Activated naive CD8-positive, alpha-beta T cell treated with anti-CD3 and anti-CD28 coated beads, Interleukin-2, amount 50 U/mL, for 16 hours (primary cell): ENCODE measurements around the gene EXOC3.
"Not testable (repeated sequence)": the region's sequence is repeated elsewhere in the genome, so short reads cannot be mapped to it uniquely, and the experiment has no call there.

Experiments
- DNase-seq: peaks from one replicate; pipeline ENCODE4 v3.0.0-alpha.2; 2020; ENCODE audit warnings: low read depth, low spot score

Gene EXOC3

DNA sequence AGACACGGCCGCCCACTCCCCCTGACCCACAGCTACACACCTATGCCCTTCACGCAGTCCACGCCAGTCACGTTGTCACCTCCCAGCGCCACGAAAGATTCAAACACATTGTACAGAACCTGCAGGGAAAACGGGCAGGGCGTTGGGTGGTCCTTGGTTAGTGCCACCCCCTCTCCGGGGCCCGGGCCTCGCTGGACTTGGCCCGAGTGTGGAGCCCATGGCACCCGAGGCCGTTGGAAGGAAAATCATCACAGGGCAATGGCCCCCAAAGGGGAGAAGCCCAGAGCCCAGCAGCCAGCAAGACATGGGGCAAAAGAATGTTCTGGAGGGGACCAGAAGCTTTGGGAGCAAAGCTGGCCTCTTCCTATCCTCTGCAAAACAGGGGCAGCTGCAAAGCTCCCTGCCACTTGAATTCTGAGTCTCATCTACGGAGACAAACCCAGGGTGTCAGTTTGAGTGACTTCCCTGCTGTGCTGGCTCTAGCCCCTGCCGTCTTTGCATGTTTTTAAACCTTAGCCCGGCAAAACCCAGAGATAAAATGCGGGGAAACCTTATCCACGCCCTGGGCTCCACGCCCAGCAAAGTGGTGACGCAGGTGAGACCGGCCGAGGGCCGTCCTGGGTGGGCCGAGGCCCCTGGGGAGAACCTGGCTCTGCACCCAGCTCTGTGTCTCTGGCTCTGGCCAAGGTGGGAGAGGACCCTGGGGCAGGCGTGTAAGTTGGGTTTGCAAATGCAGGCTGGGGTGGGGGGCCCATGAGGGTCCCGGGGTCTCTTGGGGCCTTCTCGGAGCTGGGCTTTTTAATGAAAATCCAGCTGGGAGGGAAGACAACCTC is 42.4 kb downstream of the EXOC3 start:
- DNase-seq = no peak

DNA sequence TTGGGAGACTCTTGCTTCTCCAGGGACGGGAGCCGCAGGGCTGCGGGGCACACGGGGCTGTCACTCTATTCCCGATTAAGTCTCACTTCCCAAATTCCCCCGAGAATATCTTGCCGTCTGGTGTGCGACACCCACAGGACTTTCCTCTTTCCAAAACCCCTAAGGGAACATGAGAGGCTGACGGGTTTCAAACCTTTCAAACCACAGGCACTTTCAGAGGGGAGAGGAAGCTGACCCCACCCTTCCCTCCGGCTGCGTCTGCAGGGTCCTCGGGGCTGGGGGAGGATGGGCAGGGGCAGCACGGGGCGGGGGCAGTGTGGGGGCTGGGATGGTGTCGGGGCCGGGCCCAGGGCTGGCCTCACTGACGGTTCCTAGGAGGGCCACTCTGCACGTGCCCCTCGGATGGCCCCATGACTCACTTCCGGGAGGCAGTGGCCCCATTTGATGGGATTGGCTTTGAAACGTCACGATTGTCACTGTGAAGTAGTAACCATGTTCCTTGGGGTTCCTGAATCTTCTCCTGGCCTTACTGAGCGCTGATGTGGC is 43.0 kb downstream of the EXOC3 start:
- DNase-seq = no peak

DNA sequence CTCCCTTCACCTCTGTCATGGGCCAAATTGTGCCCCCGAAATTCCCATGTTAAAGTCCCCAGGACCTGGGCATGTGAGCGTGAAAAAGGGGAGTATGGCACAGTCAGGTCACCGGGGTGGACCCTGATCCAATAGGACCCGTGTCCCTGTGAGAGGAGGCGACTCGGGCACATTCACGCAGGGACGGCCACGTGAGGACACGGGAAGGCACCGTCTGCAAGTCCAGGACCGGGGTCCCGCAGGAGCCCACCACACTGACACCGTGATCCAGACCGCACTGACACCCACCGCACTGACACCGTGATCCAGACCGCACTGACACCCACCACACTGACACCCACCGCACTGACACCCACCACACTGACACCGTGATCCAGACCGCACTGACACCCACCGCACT is 43.6 kb downstream of the EXOC3 start:
- not testable (repeated sequence) for DNase-seq

DNA sequence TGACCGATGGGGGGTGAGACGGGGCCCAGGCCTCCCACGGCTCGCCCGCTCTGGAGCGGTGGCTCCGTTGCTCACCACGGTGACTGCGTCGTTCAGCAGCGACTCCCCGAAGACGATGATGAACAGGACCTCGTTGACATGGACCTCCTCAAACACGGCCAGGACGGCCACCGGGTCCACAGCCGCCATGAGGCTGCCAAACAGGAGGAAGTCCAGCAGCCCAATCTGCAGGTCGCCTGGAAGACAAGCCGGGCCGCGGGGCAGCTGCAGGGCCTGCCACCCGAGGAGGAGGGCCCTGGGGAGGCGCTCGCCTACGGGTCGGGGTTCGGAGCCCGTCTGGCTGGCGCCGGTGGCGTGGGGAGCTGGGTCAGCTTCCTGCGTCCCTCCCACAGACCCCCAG is 45.3 kb downstream of the EXOC3 start:
- no peak for DNase-seq

DNA sequence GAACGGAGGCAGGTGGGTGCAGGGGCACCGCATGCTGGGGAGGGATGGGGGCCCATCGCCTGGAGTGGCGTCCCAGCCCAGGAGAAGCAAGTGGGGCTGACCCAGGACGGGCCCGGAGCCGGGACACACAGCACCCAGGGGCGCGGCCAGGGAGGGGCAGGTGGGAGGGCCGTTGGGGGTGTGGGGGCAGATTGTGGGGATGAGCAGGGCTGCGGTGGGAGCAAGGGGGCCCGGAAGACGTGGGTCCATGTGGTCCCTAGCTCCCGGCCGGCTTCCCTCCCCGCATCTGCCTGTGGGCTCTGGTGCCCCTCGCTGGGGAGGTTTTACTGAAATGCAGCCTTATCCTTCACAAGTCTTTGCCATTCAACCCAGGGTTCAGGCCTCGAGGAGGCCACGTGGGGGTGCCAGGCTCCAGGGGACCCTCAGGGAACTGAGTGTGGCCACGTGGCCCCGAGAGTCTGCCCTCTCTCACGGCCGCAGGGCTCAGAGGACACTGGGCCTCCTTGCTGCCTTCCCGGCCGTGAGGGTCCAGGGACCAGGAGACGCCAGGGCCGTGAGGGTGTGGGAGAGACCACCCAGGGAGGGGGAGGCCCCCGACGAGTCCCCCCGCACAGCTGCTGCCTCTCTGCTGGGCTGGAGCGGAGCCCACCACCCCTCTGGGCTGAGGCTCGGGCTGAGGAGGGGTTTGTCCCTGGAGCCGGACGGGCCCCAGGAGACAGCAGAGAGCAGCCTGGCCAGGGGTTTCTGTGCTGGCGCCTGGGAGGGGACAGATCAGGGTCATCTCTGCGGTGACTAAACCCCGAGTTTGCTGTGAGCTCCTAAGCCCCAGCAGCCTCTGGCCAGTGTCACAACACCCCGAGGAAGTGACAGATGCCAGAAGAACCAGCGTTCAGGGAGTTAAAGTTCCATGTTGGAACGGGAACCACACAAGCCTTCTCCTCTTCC is 46.0 kb downstream of the EXOC3 start:
- no peak for DNase-seq

DNA sequence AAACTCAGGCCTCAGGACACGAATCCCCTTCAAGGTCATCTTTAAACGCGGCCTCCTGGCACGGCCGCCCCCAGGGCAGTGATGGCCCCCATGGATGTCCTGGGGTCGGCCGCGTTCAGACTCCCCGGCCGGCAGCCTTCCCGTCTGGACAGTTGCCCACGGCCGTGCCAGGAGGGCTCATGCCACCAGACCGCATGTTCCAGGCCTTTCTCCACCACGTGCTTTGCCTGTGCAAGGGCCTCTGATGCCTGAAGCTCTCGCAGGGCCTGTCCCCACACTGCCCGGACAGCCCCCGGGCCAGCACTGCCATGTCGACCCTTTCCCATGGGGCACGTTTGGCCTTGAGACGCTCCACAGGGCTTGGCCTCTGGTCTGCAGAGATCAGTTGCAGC is 46.7 kb downstream of the EXOC3 start:
- DNase-seq = no peak

DNA sequence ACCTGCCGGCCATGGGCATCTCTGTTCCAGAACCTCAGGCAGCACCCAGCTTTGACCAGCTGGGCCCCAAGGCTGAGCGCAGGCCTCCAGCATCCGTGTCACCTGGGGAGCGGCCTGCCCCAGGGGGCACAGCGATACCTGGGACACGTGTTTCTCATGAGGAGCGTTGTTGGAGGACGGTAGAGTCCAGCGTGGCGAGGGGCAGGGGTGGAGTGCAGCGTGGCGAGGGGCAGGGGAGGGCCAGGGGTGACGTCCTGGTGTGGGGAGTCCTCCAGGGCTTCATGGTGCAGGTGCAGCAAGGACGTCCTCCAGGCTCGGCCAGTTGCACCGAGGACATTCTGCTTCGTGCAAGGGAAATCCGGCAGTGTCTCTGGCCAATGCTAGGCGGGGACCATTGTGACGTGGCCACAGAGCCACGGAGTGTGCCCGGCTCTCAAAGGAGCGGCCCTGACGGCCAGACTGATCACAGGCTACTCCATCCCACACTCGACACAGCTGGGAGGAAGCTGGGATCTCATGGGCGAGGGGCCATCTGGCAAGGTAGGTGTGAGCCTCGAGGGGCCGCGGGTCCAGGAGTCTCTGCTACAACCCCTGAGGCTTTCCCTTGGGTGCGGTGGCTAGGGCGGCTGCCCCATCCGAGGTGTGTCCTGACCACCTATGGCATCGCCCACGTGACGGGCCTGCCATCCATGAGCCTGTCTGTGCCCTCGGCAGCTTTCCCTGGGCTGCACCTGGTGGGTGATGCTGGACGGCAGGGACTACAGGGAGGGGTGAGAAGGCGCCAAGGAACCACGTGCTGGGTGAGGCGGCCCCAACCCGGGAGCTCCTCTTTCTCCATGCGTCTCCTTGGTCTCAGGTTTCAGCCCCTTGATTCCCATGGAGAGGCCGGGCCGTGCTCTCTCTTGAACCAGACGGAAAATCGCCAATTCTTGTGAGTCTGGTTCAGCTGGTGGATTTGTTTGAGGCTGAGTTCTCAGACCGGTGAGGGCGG is 47.4 kb downstream of the EXOC3 start:
- no peak for DNase-seq

DNA sequence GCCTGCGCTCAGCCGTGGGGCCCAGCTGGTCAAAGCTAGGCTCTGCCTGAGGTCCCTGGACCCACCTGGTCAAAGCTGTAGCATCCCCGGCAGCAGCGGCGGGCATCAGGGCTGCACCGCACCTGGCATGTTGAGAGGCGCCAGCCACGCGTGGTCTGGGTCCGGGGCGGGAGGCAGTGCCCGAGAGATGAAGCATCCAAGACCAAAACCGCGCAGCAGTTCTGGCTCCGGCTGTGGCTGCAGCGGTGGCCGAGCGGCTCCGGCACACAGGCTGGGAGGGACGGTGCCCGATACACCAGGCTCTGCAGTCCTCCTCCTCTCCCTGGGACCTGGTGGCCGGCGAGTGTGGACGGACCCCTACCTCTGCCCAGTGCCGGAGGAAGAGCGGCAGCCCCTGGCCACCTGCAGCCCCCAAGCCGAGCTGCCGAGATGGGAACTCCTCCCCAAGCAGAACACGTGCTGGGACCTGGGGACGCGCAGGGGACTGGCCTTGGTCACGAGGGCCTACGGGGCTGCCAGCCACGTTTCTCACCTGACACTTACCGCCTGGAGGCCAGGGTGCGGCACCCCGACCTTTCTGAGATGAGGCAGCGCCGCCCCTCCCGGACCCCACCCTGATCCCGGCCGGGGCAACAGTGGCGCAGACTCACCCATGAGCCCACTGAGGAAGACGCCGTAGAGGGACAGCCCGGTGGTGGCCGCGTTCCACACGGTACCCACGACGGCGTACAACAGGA is 48.3 kb downstream of the EXOC3 start:
- DNase-seq = no peak

DNA sequence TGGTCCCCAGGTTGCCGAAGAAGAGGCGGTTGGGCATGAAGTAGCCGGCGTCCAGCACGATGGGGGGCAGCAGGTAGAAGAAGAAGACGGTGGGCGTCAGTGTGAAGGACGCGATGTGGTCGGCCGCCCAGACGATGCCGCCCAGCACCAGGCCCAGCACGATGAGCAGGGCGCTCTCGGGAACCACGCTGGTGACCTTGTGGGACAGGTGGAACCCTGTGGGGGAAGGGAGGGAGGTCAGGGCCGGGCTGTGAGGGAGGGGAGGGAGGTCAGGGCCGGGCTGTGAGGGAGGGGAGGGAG is 48.8 kb downstream of the EXOC3 start:
- DNase-seq = no peak

DNA sequence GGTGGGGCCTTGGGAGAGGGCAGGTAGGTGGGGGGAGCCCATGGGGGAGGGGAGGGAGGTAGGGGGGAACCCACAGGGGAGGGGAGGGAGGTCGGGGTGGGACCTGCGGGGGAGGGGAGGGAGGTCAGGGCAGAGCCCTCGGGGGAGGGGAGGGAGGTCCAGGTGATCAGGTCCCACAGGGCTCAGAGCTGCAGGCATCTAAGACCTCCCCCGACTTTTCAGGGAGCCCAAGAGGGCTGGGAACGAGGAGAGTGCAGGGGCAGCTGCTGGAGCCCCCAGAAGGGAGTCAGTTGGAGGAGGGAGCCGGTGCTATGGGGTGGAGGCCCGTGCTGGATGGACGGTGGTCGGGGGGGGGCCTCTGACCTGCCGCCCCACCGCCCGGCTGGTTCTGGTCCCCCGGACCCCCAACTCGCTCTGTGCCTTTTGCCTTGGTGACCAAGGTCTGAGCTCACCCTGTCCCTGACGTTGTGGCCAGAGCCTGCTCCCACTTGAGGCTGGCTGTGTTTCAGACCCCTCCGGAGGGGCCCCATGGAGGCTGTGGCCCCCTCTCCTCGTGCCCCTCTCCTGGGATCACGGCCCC is 49.4 kb downstream of the EXOC3 start:
- DNase-seq = no peak

DNA sequence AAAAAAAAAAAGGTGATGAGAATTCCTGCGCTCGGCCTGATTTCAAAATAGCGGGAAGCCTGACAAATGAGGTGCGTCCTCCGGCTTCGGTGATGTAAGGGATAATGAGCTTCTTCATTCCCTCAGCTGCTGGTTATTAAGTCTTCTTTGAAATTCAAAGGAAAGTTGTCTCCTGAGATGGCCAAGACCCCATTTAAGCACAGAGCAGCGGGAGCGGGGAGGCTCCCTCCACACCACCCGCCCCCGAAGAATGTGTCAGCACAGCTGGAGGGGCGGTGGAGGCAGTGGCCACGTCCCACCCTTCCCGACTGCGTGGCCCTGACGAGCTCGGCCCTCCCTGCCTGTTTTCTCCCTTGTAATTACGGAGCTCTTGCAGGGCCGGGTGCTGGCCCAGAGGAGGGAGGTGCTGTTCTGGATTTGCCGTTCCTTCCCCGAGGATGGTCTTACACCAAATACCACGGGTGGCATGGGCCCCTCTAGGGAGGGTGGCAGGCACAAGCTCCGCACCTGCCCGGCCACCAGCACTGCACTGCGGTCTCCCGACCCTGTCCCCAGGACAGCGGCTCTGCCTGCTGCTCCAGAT is 50.2 kb downstream of the EXOC3 start:
- DNase-seq = no peak

DNA sequence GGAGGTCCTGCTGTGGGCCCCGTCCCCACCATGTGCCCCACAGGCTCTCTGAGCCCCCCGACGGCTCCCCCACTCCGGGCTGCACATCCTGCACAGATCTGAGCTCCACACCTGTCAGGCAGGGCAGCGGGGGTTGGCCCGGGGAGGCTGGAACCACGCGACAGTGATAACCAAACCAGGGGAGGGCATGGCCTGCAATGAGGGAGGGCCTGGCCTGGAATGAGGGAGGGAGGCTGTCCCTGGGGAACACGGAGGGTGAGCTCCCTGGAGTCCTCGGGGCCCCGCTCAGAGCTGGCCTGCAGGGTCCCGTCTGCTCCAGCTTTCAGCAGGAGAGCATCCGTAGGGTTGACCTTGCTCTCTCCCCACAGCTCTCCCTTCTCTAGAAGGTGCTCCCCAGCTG is 50.8 kb downstream of the EXOC3 start:
- DNase-seq = no peak

DNA sequence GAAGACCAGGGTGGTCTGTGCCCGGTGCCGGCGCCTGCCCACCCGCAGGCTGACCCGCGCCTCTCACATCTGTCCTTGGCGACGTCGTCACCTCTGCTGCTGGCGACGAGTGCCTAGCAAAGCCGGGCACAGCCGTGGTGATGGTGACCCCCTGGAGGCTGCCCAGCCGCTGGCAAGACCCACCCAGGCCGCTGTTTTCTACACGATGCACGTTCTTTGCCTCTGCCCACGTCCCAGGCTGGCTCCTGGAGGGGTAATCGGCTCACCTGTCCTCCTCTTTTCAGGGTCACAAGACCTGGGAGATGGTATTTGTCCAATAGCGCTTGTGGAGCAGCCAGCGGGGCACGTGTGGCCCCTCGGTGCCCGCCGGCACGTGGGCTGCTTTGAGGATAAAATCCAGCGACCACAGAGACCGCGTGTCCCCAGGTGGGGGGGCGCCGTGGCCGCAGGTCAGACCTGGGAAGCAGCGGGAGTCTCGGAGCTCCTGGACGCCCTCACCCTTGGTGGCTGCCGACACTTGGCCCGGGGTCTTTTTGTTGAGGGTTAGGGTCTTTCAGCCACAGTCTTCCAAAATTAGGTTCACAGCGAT is 51.8 kb downstream of the EXOC3 start:
- no peak for DNase-seq

DNA sequence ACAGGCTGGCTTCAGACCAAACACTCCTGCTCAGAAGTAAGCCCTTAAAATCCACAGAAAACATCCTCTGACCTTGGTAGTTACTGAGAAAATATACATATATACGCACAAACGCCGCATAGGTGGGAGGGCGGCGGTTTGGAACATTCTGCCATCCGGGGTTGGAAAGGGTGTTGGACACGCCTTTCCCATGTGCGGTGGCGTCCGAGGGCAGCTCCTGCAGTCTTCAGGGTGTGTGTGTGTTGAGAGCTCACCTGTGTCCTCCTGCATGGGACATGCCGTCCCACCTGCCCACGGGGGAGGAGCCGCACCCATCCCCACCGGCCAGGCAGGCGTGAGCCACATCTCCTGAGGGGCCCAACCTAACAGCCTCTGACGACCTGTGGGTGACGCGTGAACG is 53.1 kb downstream of the EXOC3 start:
- DNase-seq = no peak

DNA sequence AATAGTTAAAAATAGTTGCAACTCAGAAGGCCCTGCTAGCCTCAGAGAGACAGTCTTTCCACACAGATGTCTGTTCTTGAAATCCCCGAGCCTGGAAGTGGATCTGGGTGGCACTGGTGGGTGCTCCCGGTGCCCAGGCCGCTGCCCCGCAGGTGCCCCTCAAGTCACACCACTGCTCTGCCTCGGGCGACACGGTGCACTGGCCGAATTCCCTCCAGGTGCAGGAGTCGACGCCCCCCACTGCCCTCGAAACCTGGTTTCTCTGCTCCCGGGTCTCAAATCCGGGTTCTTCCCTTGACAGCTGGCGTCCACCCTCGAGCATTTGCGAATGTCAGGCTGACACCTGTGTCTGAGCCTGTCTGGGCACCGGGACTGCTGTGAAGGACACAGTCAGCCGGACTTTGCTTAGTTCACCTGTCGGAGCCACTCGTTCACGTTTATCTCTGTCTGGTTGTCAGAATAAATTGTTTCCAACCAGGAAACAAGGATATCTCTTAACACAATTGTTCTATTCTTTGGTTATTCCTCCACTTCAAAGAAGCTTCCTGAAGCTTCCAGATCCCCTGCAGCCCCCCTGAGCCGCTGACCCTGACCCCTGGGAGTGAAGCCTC is 54.2 kb downstream of the EXOC3 start:
- no peak for DNase-seq

DNA sequence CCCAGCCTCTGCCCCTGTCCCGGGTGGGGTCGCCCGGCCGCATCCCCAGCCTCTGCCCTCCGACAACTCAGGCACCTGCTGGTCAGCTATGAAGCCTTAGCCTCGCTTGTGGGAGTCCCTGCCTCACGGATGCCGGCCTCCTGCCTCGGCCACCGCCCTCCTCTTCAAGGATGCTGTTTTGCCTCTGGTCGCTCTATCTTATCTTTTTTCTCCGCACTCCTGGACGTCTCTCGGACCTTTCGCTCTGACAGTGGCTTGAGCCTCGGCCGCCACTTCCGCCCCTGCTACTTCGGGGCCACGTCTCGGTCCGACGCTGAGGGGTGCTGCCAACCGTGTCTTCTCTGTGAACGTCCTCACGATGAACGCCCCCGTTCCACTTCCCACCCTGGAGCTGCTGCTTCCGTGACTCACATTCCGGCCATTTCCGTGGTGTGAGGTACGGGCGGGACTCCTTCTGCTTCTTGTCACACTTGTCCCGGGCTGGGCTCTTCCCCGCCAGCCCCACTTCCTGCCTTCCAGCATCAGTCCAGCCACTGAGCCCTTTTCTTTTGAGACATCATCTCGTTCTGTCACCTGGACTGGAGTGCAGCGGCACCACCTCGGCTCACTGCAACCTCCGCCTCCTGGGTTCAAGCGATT is 55.0 kb downstream of the EXOC3 start:
- no peak for DNase-seq

DNA sequence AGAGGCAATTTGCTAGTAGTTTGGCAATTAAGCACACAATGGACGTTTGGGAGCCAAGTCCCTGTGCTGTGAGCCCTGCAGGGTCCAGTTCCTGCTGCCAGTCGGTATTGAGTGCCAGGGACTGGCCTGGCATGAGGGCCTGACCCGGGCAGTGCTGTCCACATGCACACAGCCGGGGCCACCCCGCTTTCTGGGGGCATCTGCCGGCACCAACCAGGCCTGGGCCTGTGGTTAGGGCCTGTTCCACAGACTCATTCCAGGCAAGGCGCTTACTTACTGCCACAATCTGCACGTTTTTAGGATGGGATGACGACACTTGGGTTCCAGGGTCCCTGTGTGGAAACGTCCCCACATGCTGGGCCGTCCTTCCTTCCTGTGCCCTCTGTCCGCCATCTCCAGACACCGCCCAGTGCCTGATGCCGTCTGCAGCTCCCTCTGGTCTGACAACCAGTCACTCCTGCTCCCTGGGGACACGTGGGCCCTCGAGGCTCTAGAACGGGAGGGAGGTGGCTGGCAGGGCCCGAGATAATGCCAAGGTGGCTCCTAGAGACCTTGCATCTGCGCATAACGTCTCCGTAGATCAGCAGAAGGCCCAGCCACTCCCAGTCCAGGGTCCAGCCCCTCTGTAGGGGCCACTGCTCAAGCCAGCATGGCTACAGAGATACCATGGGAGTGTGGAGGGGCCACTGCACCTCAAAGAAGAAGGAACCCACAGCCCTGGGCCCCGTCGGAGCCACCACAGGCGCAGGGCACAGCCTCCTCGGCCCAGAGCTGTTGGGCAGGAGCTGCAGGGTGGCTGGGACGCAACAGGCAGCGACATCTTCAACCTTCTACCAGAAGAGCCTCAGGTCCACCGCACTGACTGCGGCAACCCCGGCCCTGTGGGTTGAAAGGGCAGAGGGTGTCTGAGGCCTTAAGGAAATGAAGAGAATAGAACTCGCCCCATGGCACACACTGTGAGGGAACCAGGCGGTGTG is 56.5 kb downstream of the EXOC3 start:
- no peak for DNase-seq

DNA sequence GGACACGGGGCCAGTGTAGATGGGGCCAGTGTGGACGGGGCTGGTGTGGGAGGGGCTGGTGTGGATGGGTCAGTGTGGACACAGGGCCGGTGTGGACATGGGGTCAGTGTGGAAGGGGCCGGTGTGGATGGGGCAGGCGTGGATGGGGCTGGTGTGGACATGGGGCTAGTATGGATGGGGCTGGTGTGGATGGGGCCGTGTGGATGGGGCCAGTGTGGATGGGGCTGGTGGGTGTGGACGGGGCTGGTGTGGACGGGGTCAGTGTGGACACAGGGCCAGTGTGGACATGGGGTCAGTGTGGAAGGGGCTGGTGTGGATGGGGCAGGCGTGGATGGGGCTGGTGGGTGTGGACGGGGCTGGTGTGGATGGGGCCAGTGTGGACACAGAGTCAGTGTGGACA is 57.5 kb downstream of the EXOC3 start:
- DNase-seq = no peak
